SU-DHL-6 (cell line): ENCODE data around the gene CMSS1.

Experiments used
- H2AFZ ChIP-seq: fragments of 200-600 bp; sonication (generic); 2 replicates; pipeline ENCODE4 v1.6.1; 2014; ENCODE audit warnings: low read depth, mild to moderate bottlenecking, moderate library complexity, mixed read lengths, antibody characterized with exemption, low read length; ENCODE audit not compliant: severe bottlenecking
- H3F3A ChIP-seq: fragments of 200-600 bp; shearing (Covaris generic); 2 replicates; pipeline ENCODE4 v1.6.0; 2016; ENCODE audit warnings: antibody characterized with exemption, mild to moderate bottlenecking; ENCODE audit not compliant: insufficient read depth
- H3K27ac ChIP-seq: fragments of 200-600 bp; sonication (generic); 2 replicates; pipeline ENCODE4 v1.5.1; 2016; ENCODE audit warnings: low read depth, mild to moderate bottlenecking, low read length, moderate library complexity, mixed read lengths
- H3K27me3 ChIP-seq: fragments of 200-600 bp; sonication (generic), shearing (Covaris generic); 2 replicates; pipeline ENCODE4 v1.6.0; 2014; ENCODE audit warnings: mild to moderate bottlenecking, low read length
- H3K36me3 ChIP-seq: fragments of 200-600 bp; sonication (generic); 2 replicates; pipeline ENCODE4 v1.6.1; 2014; ENCODE audit warnings: mild to moderate bottlenecking, low read length, mixed read lengths
- H3K4me2 ChIP-seq: fragments of 300-600, 200-600 bp; shearing (Covaris generic), sonication (generic); 2 replicates; pipeline ENCODE4 v1.6.0; 2014; ENCODE audit warnings: low read length, low read depth, mild to moderate bottlenecking; ENCODE audit not compliant: poor library complexity, severe bottlenecking
- H3K4me3 ChIP-seq: fragments of 200-600 bp; sonication (generic); 2 replicates; pipeline ENCODE4 v1.5.1; 2014; ENCODE audit warnings: antibody characterized with exemption, low read length, mild to moderate bottlenecking, mixed read lengths; ENCODE audit not compliant: insufficient read depth, poor library complexity, severe bottlenecking
- H3K79me2 ChIP-seq: fragments of 200-600 bp; sonication (generic); 2 replicates; pipeline ENCODE4 v1.6.1; 2014; ENCODE audit warnings: mild to moderate bottlenecking, low read length, moderate library complexity; ENCODE audit not compliant: insufficient read depth
- H3K9ac ChIP-seq: fragments of 200-600 bp; sonication (generic); 2 replicates; pipeline ENCODE4 v1.7.0; 2014; ENCODE audit warnings: mild to moderate bottlenecking, low read length
- H3K9me2 ChIP-seq: fragments of 200-600 bp; sonication (generic); replicated peaks from 2 replicates; pipeline ENCODE4 v1.6.1; 2014; ENCODE audit warnings: low read length; ENCODE audit not compliant: insufficient read depth
- H3K9me3 ChIP-seq: fragments of 200-600 bp; sonication (generic); 2 replicates; pipeline ENCODE4 v1.6.1; 2014; ENCODE audit warnings: low read length, mixed read lengths; ENCODE audit not compliant: insufficient read depth
- H4K20me1 ChIP-seq: fragments of 200-600 bp; sonication (generic); 2 replicates; pipeline ENCODE4 v1.6.1; 2014; ENCODE audit warnings: low read depth, mild to moderate bottlenecking, antibody characterized with exemption, low read length, moderate library complexity, mixed read lengths
- EZH2phosphoT487 ChIP-seq: fragments of 200-600 bp; sonication (generic), shearing (Covaris generic); conservative IDR thresholded peaks from 2 replicates; pipeline ENCODE4 v1.6.1; 2018; ENCODE audit warnings: mild to moderate bottlenecking, antibody characterized with exemption, low read length, moderate library complexity, mixed read lengths
- TF ChIP-seq, protein P1 (sequence below): fragments of 200-600 bp; sonication (generic); IDR thresholded peaks from one replicate; pipeline ENCODE4 v1.5.1; 2017; ENCODE audit warnings: antibody characterized with exemption, mild to moderate bottlenecking, low read length, moderate library complexity; ENCODE audit not compliant: insufficient read depth, poor library complexity, severe bottlenecking

Gene CMSS1

DNA sequence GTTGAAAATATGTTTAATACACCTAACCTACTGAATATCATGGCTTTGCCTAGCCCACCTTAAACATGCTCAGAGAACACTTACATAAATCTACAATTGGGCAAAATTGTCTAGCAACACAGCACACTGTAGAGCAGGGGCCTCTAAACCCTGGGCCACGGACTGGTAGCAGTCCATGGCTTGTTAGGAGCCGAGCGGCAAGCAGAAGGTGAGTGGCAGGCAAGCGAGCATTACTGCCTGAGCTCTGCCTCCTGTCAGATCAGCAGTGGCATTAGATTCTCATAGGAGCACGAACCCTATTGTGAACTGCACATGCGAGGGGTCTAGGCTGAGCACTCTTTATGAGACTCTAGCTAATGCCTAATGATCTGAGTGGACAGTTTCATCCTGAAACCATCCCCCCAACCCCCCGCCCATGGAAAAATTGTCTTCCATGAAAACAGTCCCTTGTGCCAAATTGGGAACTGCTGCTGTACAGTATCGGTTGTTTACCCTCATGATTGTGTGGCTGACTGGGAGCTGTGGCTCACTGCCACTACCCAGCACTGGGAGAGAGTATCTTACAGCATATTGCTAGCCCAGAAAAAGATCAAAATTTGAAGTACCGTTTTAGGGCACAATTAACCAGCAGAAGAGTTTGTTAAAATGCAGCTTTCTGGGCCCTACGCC lies 26.1 kb downstream of the CMSS1 start:
- Histone ChIP-seq H3K27ac (no peak overlapping the region), H3K4me3 (no peak overlapping the region), H3K79me2 (peaks cover 4% of the 10 kb centered on the region; the same call in 1 of the 2 replicates), H3K9ac (no peak overlapping the region), H3K9me2 (no peaks in the 10 kb centered on the region), H3F3A (no peaks in the 10 kb centered on the region), H3K36me3 (no peaks in the 10 kb centered on the region), H3K27me3 (no peaks in the 10 kb centered on the region), H2AFZ (no peak overlapping the region), H3K4me2 (no peak overlapping the region), H4K20me1 (peaks cover 8% of the 10 kb centered on the region), H3K9me3 (no peaks in the 10 kb centered on the region)
- no peak for TF ChIP-seq EZH2phosphoT487
- TF ChIP-seq, protein P1, sequence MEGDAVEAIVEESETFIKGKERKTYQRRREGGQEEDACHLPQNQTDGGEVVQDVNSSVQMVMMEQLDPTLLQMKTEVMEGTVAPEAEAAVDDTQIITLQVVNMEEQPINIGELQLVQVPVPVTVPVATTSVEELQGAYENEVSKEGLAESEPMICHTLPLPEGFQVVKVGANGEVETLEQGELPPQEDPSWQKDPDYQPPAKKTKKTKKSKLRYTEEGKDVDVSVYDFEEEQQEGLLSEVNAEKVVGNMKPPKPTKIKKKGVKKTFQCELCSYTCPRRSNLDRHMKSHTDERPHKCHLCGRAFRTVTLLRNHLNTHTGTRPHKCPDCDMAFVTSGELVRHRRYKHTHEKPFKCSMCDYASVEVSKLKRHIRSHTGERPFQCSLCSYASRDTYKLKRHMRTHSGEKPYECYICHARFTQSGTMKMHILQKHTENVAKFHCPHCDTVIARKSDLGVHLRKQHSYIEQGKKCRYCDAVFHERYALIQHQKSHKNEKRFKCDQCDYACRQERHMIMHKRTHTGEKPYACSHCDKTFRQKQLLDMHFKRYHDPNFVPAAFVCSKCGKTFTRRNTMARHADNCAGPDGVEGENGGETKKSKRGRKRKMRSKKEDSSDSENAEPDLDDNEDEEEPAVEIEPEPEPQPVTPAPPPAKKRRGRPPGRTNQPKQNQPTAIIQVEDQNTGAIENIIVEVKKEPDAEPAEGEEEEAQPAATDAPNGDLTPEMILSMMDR, result no peak

DNA sequence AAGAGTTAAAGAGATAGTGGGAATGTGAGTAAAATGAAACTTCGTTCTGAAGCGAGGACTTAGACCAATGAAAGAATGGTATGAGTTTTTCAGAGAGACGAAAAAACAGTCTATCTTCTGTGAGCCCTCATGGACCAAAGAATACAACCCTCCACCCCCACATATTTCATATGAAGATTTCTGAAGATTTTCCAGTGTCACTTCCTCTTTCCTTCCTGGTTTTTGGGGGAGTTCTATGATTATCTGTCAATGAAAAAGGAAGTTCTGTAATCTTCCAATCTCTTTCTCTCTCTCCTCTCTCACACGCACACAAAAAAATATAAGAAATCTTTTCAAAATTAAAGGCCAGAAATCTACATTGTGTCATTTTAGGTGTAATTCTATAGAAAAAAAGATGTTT lies 27.7 kb downstream of the CMSS1 start:
- Histone ChIP-seq H3K79me2 (0 out of 2 replicates have a peak, but pooled peaks cover 4% of the 10 kb centered on the region), H3K4me2 (no peak overlapping the region), H3F3A (no peaks in the 10 kb centered on the region), H4K20me1 (peaks cover 8% of the 10 kb centered on the region), H3K27me3 (no peaks in the 10 kb centered on the region), H3K9ac (no peak overlapping the region), H3K9me2 (no peaks in the 10 kb centered on the region), H2AFZ (no peak overlapping the region), H3K36me3 (no peaks in the 10 kb centered on the region), H3K9me3 (no peaks in the 10 kb centered on the region), H3K27ac (no peak overlapping the region), H3K4me3 (no peak overlapping the region)
- TF ChIP-seq EZH2phosphoT487, result no peak
- TF ChIP-seq, protein P1, result no peak

GRCh38 chr3:99845999-99846398 lies 28.3 kb downstream of the CMSS1 start:
- Histone ChIP-seq H3K4me2 (no peak overlapping the region), H3K27me3 (no peaks in the 10 kb centered on the region), H2AFZ (no peak overlapping the region), H4K20me1 (peaks cover 3% of the 10 kb centered on the region), H3K4me3 (no peak overlapping the region), H3K36me3 (no peaks in the 10 kb centered on the region), H3K79me2 (0 out of 2 replicates have a peak, but pooled peaks cover 4% of the 10 kb centered on the region), H3K27ac (no peak overlapping the region), H3F3A (no peaks in the 10 kb centered on the region), H3K9me3 (no peaks in the 10 kb centered on the region), H3K9me2 (no peaks in the 10 kb centered on the region), H3K9ac (no peak overlapping the region)
- TF ChIP-seq EZH2phosphoT487, result no peak
- TF ChIP-seq, protein P1, result no peak
